Retina (tissue), 1 donor: ENCODE measurements around the gene OR51V1.
"Not testable (repeated sequence)": the region's sequence is repeated elsewhere in the genome, so short reads cannot be mapped to it uniquely, and the experiment has no call there.

Experiments used
- DNase-seq: peaks from one replicate; pipeline ENCODE4 v3.0.0-alpha.2; 2016

OR51V1 gene

GRCh38 chr11:5229796-5230195, 29.3 kb upstream of the OR51V1 start:
- DNase-seq = no peak

DNA sequence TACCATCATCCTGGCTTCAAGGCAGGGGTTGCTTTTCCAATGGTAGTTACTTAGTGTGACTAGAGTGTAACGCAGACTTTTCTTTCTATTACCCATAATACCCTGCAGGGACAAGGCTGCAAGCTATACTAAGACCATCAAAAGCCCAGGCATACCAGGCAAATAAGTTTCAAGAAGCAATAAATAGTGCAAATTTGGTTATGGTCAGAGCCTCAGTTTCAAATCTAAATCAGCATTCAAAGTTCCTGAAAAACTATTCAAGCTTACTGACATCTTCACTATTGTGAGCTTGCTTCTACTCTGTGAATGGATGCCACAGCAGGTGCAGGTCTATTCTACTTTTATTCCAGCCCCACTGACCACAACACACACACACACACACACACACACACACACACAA, 28.9 kb upstream of the OR51V1 start:
- no peak for DNase-seq

DNA sequence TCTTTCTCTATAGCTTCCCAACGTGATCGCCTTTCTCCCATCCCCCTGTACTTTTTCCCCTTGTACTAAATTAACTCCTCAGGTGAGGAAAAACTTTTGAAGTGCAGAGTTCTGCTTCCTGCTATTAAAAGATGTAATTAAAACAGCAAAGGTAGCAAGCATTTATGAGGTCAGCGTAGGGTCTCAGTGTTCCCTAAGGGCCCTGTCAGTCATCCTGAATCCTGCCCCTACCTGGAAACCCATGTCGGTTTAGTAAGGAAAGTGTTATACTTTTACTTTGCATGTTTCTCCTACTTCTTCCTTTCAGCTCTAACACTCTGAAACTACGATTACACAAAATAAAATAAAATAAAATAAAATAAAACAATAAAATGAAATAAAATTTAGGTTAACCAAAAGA, 27.6 kb upstream of the OR51V1 start:
- DNase-seq = no peak

DNA sequence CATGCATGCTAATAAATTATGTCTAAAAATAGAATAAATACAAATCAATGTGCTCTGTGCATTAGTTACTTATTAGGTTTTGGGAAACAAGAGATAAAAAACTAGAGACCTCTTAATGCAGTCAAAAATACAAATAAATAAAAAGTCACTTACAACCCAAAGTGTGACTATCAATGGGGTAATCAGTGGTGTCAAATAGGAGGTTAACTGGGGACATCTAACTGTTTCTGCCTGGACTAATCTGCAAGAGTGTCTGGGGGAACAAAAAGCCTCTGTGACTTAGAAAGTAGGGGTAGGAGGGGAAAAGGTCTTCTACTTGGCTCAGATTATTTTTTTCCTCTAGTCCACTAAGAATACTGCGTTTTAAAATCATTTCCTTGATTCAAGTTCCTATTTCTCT, 27.2 kb upstream of the OR51V1 start:
- no peak for DNase-seq

DNA sequence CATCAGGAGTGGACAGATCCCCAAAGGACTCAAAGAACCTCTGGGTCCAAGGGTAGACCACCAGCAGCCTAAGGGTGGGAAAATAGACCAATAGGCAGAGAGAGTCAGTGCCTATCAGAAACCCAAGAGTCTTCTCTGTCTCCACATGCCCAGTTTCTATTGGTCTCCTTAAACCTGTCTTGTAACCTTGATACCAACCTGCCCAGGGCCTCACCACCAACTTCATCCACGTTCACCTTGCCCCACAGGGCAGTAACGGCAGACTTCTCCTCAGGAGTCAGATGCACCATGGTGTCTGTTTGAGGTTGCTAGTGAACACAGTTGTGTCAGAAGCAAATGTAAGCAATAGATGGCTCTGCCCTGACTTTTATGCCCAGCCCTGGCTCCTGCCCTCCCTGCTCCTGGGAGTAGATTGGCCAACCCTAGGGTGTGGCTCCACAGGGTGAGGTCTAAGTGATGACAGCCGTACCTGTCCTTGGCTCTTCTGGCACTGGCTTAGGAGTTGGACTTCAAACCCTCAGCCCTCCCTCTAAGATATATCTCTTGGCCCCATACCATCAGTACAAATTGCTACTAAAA, 26.3 kb upstream of the OR51V1 start, which contains the start of gene HBB:
Gene HBB (minus strand): TSS at position 340 of the 579 bp plus-strand sequence. CDS start 50 bp downstream, at position 290.
- DNase-seq = no peak

- DNase-seq = no peak
These were observed 25.0 kb upstream of the OR51V1 start for GRCh38 chr11:5225480-5225871.

DNA sequence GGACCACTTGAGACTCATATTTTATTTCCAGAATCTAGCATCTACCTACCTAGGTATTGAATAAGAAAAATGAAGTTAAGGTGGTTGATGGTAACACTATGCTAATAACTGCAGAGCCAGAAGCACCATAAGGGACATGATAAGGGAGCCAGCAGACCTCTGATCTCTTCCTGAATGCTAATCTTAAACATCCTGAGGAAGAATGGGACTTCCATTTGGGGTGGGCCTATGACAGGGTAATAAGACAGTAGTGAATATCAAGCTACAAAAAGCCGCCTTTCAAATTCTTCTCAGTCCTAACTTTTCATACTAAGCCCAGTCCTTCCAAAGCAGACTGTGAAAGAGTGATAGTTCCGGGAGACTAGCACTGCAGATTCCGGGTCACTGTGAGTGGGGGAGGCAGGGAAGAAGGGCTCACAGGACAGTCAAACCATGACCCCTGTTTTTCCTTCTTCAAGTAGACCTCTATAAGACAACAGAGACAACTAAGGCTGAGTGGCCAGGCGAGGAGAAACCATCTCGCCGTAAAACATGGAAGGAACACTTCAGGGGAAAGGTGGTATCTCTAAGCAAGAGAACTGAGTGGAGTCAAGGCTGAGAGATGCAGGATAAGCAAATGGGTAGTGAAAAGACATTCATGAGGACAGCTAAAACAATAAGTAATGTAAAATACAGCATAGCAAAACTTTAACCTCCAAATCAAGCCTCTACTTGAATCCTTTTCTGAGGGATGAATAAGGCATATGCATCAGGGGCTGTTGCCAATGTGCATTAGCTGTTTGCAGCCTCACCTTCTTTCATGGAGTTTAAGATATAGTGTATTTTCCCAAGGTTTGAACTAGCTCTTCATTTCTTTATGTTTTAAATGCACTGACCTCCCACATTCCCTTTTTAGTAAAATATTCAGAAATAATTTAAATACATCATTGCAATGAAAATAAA, 24.3 kb upstream of the OR51V1 start:
- DNase-seq = no peak

GRCh38 chr11:5223686-5224085, 23.2 kb upstream of the OR51V1 start:
- no peak for DNase-seq

DNA sequence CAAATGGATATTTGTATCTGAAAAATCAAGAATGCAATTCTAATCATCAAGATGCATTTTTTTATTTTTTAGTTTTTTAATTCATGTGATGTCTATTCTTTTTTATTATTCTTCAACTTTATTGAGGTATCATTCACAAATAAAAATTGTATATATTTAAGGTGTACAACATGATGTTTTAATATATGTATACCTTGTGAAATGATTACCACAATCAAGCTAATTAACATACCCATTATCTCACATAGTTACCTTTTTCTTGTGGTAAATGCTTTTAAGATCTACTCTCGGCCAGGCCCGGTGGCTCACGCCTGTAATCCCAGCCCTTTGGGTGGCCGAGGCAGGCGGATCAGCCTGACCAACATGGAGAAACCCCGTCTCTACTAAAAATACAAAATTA, 22.7 kb upstream of the OR51V1 start:
- DNase-seq = no peak

DNA sequence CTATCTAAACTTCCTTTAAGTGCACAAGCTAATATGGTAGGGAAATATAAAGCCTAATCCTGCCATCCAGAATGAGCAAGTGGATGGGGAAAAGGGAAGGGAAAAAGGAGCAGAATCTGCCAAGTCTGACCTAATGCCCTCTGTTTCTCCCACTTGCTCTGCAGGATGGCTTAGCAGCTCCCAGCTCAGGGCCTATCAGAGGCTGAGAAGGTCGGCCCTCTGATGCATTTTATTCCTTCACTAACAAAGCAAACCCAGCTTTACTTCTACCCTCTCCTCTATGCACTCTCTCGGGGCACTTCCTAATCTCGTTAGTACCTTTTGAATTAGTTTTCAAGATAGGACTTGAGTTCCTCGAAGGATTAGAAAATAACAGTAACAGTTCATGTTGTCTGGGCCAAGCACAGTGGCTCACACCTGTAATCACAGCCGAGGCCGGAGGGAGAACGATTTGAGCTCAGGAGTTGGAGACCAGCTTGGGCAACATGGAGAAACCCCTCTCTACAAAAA, 9.9 kb upstream of the OR51V1 start:
- DNase-seq = no peak

GRCh38 chr11:5204787-5205186, 4.3 kb upstream of the OR51V1 start:
- peak; percentile 7 for DNase-seq

DNA sequence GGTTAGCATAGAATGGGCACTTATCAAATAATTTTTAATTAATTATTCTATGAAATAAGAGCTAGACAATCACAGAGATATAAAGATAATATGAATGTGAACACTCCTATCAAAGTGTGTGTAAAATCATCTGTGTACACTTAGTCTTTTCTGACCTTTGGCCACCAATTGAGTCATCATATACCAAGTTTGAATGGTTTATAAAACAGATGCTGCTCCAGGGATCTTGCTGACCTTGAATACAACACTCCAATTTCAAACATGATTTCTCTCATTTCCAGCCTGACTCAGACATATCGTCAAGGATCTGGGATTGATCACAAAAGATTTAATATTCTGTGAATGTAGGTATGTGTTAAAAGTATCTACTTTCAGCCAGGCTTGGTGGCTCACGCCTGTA, 2.9 kb upstream of the OR51V1 start:
- DNase-seq = no peak

- DNase-seq = no peak
These were observed 2.2 kb downstream of the OR51V1 start for GRCh38 chr11:5198285-5198684.

- DNase-seq = no peak
These were observed 2.9 kb downstream of the OR51V1 start for GRCh38 chr11:5197536-5197935.

- no peak for DNase-seq
These were observed 3.8 kb downstream of the OR51V1 start for GRCh38 chr11:5196731-5197130.

- DNase-seq = no peak
These were observed 4.4 kb downstream of the OR51V1 start for GRCh38 chr11:5196067-5196466.

GRCh38 chr11:5192738-5193137, 7.7 kb downstream of the OR51V1 start:
- DNase-seq = no peak

DNA sequence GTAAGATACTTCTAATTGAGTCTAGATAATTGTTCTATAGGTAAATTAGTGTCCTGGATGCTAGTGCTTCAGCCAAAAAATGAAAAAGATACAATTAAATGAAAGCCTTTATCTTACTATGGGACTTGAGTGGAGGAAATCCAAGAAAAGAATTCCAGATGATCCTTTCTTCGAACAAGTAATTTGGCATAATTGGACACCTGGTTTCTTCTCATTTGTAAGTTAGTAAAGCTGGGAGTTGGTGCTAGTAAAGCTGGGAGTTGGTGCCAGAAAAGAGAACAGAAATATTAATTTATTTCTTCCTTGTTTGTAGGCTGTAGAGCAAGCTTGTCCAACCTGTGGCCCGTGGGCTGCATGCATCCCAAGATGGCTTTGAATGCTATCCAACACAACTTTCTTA, 12.3 kb downstream of the OR51V1 start:
- no peak for DNase-seq

- DNase-seq = no peak
These were observed 22.2 kb downstream of the OR51V1 start for GRCh38 chr11:5178046-5178837.

- DNase-seq = no peak
These were observed 25.5 kb downstream of the OR51V1 start for GRCh38 chr11:5174934-5175333.

GRCh38 chr11:5171856-5172255, 28.6 kb downstream of the OR51V1 start:
- DNase-seq = no peak

DNA sequence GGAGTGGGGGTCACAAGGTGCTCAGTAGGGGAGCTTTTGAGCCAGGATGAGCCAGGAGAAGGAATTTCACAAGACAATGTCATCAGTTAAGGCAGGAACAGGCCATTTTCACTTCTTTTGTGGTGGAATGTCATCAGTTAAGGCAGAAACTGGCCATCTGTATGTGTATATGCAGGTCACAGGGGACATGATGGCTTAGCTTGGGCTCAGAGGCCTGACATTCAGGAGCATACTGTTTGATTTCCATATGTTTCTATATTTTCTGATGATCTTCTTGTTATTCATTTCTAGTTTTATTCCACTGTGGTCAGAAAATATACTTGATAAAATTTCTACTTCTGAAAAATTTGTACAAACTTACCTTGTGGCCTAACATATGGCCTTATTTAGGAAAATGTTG, 34.6 kb downstream of the OR51V1 start:
- not testable (repeated sequence) for DNase-seq

- not testable (repeated sequence) for DNase-seq
These were observed 35.7 kb downstream of the OR51V1 start for GRCh38 chr11:5164807-5165206.
